Lung (tissue), 12 donors: ENCODE measurements around the gene SESN2. TPM values are rescaled to one million over a fixed set of nuclear protein-coding genes. Genes with fewer than 3 reads are reported as not detected.

Experiments
- ATAC-seq: fragments of 200-7000 bp; cut with Tn5 transposase; one replicate; pipeline ENCODE4 v1.9.1; 2020; ENCODE audit warnings: moderate number of reproducible peaks; ENCODE audit not compliant: insufficient read depth, low FRiP score
- DNase-seq, 3 donors: peaks; one replicate each; pipeline ENCODE4 v3.0.0-alpha.2; 2013 to 2017
- H3K27ac ChIP-seq, 2 donors: one replicate each; pipeline ENCODE4 v1.5.1; 2013; ENCODE audit warnings: mild to moderate bottlenecking in 2 of 2, moderate library complexity in 2 of 2, control low read depth in 1 of 2, inconsistent platforms in 1 of 2, low read depth in 1 of 2, low read length in 1 of 2
- H3K27me3 ChIP-seq, 3 donors: one replicate each; pipeline ENCODE4 v1.5.1; 2013; ENCODE audit warnings: low read length in 2 of 3; ENCODE audit not compliant: control insufficient read depth in 3 of 3, insufficient read depth in 3 of 3
- H3K36me3 ChIP-seq, 4 donors: one replicate each; pipeline ENCODE4 v1.5.1; 2013; ENCODE audit warnings: low read length in 4 of 4, mild to moderate bottlenecking in 1 of 4, moderate library complexity in 1 of 4; ENCODE audit not compliant: control insufficient read depth in 4 of 4, insufficient read depth in 4 of 4
- H3K4me1 ChIP-seq, 5 donors: one replicate each; pipeline ENCODE4 v1.5.1; 2013; ENCODE audit warnings: low read length in 5 of 5, mild to moderate bottlenecking in 2 of 5, moderate library complexity in 1 of 5; ENCODE audit not compliant: control insufficient read depth in 5 of 5, insufficient read depth in 5 of 5
- H3K4me3 ChIP-seq: one replicate; pipeline ENCODE4 v1.5.1; 2013; ENCODE audit warnings: mild to moderate bottlenecking, control low read depth, moderate library complexity
- H3K9ac ChIP-seq, 2 donors: one replicate each; pipeline ENCODE4 v1.5.1; 2013; ENCODE audit warnings: low read length in 2 of 2, control low read depth in 1 of 2; ENCODE audit not compliant: insufficient read depth in 1 of 2
- H3K9me3 ChIP-seq, 4 donors: one replicate each; pipeline ENCODE4 v1.5.1; 2013; ENCODE audit warnings: low read length in 3 of 4, mild to moderate bottlenecking in 1 of 4, moderate library complexity in 1 of 4; ENCODE audit not compliant: control insufficient read depth in 4 of 4, insufficient read depth in 3 of 4
- WGBS, 2 donors: extraction: QIAGEN DNeasy Blood & Tissue Kit; methylation state at CpG; one replicate each; pipeline ENCODE4 v1.1.7; 2013; 5-methylcytosine and 5-hydroxymethylcytosine counted together
- polyA plus RNA-seq, 2 donors: library from polyadenylated mRNA; stranded (reverse); fragments of 200-250 nt; gene quantifications; one replicate each; pipeline ENCODE4 v1.2.1, GENCODE V29; 2013
- total RNA-seq, 2 donors: library from RNA; depleted of rRNA in 1 of 2; stranded (reverse); fragments of >200 nt in 1 of 2; gene quantifications; one replicate each; pipeline ENCODE4 v1.2.1, GENCODE V29; 2014 to 2021
- TF ChIP-seq, protein P1 (sequence below): IDR thresholded peaks from 2 replicates; pipeline ENCODE4 v1.5.1; 2012; ENCODE audit warnings: mild to moderate bottlenecking; ENCODE audit errors: control extremely low read depth, extremely low read depth
- donor health status: control.
- donor health status: control.
- donor health status: Bipolar disorder and iron deficiency.
- donor health status: healthy.
- donor health status: DM: yes; HTN: yes; CAD: no.

Gene SESN2
- total and polyA plus RNA-seq, 4 donors = 3.3 to 19.4 (median 10.9) TPM

DNA sequence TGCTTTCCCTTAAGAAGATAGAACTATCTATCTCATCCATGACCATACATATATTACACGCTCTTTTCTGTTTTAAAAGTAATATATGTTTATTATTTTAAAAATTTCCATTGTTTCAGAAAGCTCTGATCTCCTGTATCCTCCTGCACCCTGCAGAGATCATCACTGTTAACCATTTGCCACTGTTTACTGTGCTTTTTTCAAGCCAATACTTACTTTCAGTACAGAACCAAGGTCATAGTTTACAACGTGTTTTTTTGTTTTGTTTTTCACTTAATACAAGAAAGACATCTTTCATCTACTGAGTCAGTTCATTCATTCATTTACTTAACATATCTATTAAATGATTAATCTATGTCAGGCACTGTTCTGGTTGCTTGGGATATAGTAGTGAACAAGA, 10.2 kb downstream of the SESN2 start:
- TF ChIP-seq, protein P1, sequence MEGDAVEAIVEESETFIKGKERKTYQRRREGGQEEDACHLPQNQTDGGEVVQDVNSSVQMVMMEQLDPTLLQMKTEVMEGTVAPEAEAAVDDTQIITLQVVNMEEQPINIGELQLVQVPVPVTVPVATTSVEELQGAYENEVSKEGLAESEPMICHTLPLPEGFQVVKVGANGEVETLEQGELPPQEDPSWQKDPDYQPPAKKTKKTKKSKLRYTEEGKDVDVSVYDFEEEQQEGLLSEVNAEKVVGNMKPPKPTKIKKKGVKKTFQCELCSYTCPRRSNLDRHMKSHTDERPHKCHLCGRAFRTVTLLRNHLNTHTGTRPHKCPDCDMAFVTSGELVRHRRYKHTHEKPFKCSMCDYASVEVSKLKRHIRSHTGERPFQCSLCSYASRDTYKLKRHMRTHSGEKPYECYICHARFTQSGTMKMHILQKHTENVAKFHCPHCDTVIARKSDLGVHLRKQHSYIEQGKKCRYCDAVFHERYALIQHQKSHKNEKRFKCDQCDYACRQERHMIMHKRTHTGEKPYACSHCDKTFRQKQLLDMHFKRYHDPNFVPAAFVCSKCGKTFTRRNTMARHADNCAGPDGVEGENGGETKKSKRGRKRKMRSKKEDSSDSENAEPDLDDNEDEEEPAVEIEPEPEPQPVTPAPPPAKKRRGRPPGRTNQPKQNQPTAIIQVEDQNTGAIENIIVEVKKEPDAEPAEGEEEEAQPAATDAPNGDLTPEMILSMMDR = no peak
- H3K27me3 ChIP-seq = no peaks in the 10 kb centered on the region
- WGBS, 2 donors = 72 to 88% methylated on average over 2 of the region's 2 CpGs
- no peak for ATAC-seq
- no peak overlapping the region for H3K9ac ChIP-seq
- DNase-seq = no peak
- H3K36me3 ChIP-seq = peaks cover 0 to 28% (median 9%) of the 10 kb centered on the region in 4 donors
- H3K27ac ChIP-seq = no peak overlapping the region
- no peaks in the 10 kb centered on the region for H3K9me3 ChIP-seq
- no peak overlapping the region for H3K4me3 ChIP-seq
- peaks cover 0 to 9% (median 4%) of the 10 kb centered on the region in 5 donors for H3K4me1 ChIP-seq

DNA sequence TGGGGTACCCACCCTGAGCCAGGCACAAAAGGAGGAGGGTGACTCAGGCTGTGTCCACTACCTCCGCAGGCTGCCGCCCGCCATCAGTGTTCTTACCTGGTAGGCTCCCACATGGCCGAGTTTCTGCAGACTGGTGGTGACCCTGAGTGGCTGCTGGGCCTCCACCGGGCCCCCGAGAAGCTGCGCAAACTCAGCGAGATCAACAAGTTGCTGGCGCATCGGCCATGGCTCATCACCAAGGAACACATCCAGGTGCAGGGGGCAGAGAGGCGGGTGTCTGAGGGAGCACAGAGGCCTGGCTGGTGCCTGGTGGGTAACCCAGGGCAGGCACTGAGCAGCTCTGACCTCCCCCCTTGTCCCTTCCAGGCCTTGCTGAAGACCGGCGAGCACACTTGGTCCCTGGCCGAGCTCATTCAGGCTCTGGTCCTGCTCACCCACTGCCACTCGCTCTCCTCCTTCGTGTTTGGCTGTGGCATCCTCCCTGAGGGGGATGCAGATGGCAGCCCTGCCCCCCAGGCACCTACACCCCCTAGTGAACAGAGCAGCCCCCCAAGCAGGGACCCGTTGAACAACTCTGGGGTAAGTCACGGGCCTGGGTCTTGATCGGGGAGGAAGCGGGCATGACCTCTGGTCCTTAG, 13.0 kb downstream of the SESN2 start:
- no peak for DNase-seq
- Histone ChIP-seq H3K9me3 (no peaks in the 10 kb centered on the region), H3K9ac (no peak overlapping the region), H3K4me1 (peaks cover 0 to under 1% (median 0%) of the 10 kb centered on the region in 5 donors), H3K27me3 (no peaks in the 10 kb centered on the region), H3K4me3 (no peak overlapping the region), H3K27ac (no peak overlapping the region), H3K36me3 (peaks cover 0 to 31% (median 15%) of the 10 kb centered on the region in 4 donors)
- WGBS, 2 donors = 95% methylated on average over 20 of the region's 20 CpGs
- TF ChIP-seq, protein P1 = no peak
- no peak for ATAC-seq

DNA sequence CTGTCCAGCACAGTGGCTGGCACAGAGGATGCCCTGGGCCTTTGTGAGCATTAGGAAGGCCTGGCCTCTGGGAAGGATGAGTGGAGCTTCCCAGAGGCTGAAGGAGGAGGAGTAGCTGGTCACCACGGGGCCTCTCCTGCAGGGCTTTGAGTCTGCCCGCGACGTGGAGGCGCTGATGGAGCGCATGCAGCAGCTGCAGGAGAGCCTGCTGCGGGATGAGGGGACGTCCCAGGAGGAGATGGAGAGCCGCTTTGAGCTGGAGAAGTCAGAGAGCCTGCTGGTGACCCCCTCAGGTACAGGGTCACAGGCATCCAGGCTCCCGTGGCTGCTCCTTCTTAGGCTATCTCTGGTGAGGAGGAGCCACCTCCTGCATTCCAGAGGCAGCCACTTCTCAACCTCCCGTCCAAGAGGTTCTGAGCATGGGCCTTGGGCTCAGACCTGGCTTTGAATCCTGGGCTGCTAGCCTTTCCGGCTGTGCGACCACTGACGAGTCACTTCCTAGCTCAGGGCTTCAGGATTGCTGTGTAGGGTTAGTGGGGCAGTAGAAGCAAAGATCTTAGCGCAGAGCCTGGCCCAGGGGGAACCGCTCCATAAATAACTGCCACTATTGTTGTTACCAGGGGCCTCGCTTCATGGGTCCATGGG, 14.0 kb downstream of the SESN2 start:
- no peak overlapping the region for H3K9ac ChIP-seq

More for the DNA sequence above, 14.0 kb downstream of the SESN2 start:
- Histone ChIP-seq H3K27ac (no peak overlapping the region), H3K4me3 (no peak overlapping the region), H3K27me3 (no peaks in the 10 kb centered on the region), H3K36me3 (peaks cover 3 to 34% (median 17%) of the 10 kb centered on the region in 4 donors), H3K9me3 (no peaks in the 10 kb centered on the region), H3K4me1 (no peaks in the 10 kb centered on the region)
- TF ChIP-seq, protein P1 = no peak
- DNase-seq (no peak), ATAC-seq (no peak)
- 91 to 95% methylated on average over 17 of the region's 17 CpGs for WGBS, 2 donors
